ENCODE data around the gene COL13A1. TPM values are rescaled to one million over a fixed set of nuclear protein-coding genes. Genes with fewer than 3 reads are reported as not detected.

The COL13A1 gene
- total and polyA plus RNA-seq, 2 of the 8 experiments (the other 6 are each of a cell fraction or from before 2014, with no cell fraction given): 2.6 to 5.2 TPM

DNA sequence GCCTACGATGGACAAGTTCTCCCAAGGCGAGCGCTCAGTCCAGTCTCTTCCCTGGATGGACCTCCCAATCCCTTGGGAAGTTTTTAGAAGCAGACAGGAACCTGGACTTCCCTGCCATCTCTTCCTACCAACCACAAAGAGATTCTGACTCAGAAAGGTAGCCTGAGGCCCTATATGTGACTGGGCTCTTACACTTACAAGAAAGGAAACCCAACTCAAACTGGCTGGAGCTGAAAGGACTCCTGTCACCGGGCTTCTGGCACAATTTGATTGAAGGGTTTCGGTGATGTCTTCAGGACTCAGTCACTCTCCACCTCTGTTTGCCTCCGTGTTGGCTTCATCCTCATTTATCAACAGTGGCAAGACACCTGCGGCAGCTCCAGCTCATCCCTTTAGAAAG lies 3.7 kb upstream of the COL13A1 start:
- no peak overlapping the region for H3K27ac ChIP-seq (ENCODE audit: low read depth, low read length)
- H3K4ac ChIP-seq (replicated peaks; ENCODE audit: insufficient read length, low read depth, low read length): no peak overlapping the region
- no peak overlapping the region for H3K56ac ChIP-seq (replicated peaks; ENCODE audit: insufficient read length, low read depth, low read length)
- 0 out of 2 replicates have a peak overlapping the region, but pooled peaks have one; percentile 75 for H2BK12ac ChIP-seq (ENCODE audit: low read depth, low read length)
- WGBS, 2 experiments (ENCODE audit: extremely low coverage in 1 of 2, insufficient coverage in 1 of 2, insufficient read length in 1 of 2, insufficient replicate concordance in 2 of 2, low coverage in 1 of 2, low lambda C conversion rate in 2 of 2, missing lambda C conversion rate in 1 of 2): 91% methylated on average over 7 of the region's 7 CpGs; no CpG with 5 or more reads in 1 of the 2 experiments
- DNase-seq (ENCODE audit: low read depth in 1 of 2, low spot score in 2 of 2): no peak
- H4K91ac ChIP-seq (replicated peaks; ENCODE audit: insufficient read length, low read length): no peak overlapping the region
- CTCF ChIA-PET (ENCODE audit: partially characterized antibody): interaction anchor here (0.6 to 40.6 kb wide), 12 partner anchors 12 to 220 kb away, joined by 3 to 958 read pairs (median 4); no protein-coding TSS in a partner anchor
- H3K9me3 ChIP-seq (ENCODE audit: insufficient read depth in 2 of 2, low read depth in 1 of 2, low read length in 1 of 2): peaks cover 4 to 10% of the 10 kb centered on the region in 2 experiments; a peak in 2 of 4 replicates
- peaks cover 0 to 6% (median 2%) of the 10 kb centered on the region in 4 experiments; a peak in 2 of 7 replicates for H3K4me1 ChIP-seq (replicated peaks in 1 of 4; ENCODE audit: control insufficient read depth in 3 of 4, insufficient read depth in 4 of 4, low read length in 3 of 4)
- no peak overlapping the region for H2AFZ ChIP-seq (ENCODE audit: low read length)
- no peak overlapping the region for H2BK120ac ChIP-seq (replicated peaks; ENCODE audit: low read depth, low read length)
- no peak overlapping the region for H3K9ac ChIP-seq (replicated peaks in 1 of 4; ENCODE audit: extremely low read depth in 1 of 4, low read depth in 3 of 4, low read length in 3 of 4)
- H3K23me2 ChIP-seq (ENCODE audit: low read depth, low read length): peaks cover 16% of the 10 kb centered on the region
- H3K14ac ChIP-seq (ENCODE audit: insufficient read length): no peak overlapping the region
- TF ChIP-seq EZH2 (IDR thresholded peaks at IDR 0.05; ENCODE audit: low read depth, low read length, severe bottlenecking) (no peak), EGR1 (IDR thresholded peaks at IDR 0.05; ENCODE audit: borderline replicate concordance, low read depth, low read length) (no peak), TAF1 (IDR thresholded peaks at IDR 0.05; ENCODE audit: low read depth, low read length) (no peak), MAFK (IDR thresholded peaks at IDR 0.05; ENCODE audit: low read depth, low read length) (no peak), RNF2 (IDR thresholded peaks at IDR 0.05; ENCODE audit: borderline replicate concordance, low read depth, low read length, missing control alignments, poor library complexity, severe bottlenecking) (no peak), BCL11A (IDR thresholded peaks at IDR 0.05; ENCODE audit: low read depth in 2 of 2, low read length in 2 of 2) (no peak), KDM5A (IDR thresholded peaks at IDR 0.05; ENCODE audit: low read length) (no peak), TCF12 (IDR thresholded peaks at IDR 0.05; ENCODE audit: low read depth, low read length) (no peak), SRF (IDR thresholded peaks at IDR 0.05; ENCODE audit: low read depth, low read length) (no peak)
- TF ChIP-seq, protein P1, sequence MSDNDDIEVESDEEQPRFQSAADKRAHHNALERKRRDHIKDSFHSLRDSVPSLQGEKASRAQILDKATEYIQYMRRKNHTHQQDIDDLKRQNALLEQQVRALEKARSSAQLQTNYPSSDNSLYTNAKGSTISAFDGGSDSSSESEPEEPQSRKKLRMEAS (IDR thresholded peaks at IDR 0.05): no peak
- H3K79me1 ChIP-seq (ENCODE audit: low read depth, low read length): no peaks in the 10 kb centered on the region
- no peak overlapping the region for H3K4me3 ChIP-seq (ENCODE audit: extremely low read depth in 1 of 4, insufficient read depth in 2 of 4, low read depth in 3 of 4, low read length in 4 of 4)
- H3K18ac ChIP-seq (ENCODE audit: extremely low read depth, low read length): no peak overlapping the region
- H3K36me3 ChIP-seq (ENCODE audit: control insufficient read depth in 2 of 4, insufficient read depth in 4 of 4, low read length in 3 of 4): no peaks in the 10 kb centered on the region
- H4K8ac ChIP-seq (ENCODE audit: extremely low read depth, insufficient read depth, low read length): peak overlapping the region; percentile 76; the same call in 1 of the 2 replicates
- H4K5ac ChIP-seq (ENCODE audit: insufficient read length, low read depth, low read length): no peak overlapping the region
- peaks cover 0 to 18% (median 11%) of the 10 kb centered on the region in 4 experiments; a peak in 5 of 7 replicates for H3K27me3 ChIP-seq (replicated peaks in 1 of 4; ENCODE audit: control insufficient read depth in 3 of 4, extremely low read depth in 1 of 4, insufficient read depth in 3 of 4, low read length in 3 of 4)
- no peak overlapping the region for H2AK5ac ChIP-seq (ENCODE audit: low read depth, low read length)
- no peak overlapping the region for H3K4me2 ChIP-seq (ENCODE audit: insufficient read depth in 1 of 2, low read depth in 2 of 2, low read length in 2 of 2)
- no peak overlapping the region for H3K23ac ChIP-seq (ENCODE audit: insufficient read length)
- no peaks in the 10 kb centered on the region for H4K20me1 ChIP-seq (replicated peaks in 1 of 2; ENCODE audit: control insufficient read depth in 1 of 2, insufficient read depth in 2 of 2, low read length in 2 of 2)
- 0 out of 2 replicates have a peak overlapping the region, but pooled peaks have one; percentile 47 for H2BK15ac ChIP-seq (ENCODE audit: low read length)
- no peak overlapping the region for H2BK20ac ChIP-seq (ENCODE audit: low read length)
- H3K79me2 ChIP-seq (ENCODE audit: control insufficient read depth in 1 of 2, insufficient read depth in 2 of 2, low read length in 2 of 2): no peaks in the 10 kb centered on the region
- H2BK5ac ChIP-seq (ENCODE audit: low read depth, low read length): no peak overlapping the region
- POLR2A ChIA-PET (ENCODE audit: partially characterized antibody): no interaction called here
- FAIRE-seq: no peak

Measured in H1 (cell line).